ENCODE measurements around the gene ATP6AP1. TPM values are rescaled to one million over a fixed set of nuclear protein-coding genes. Genes with fewer than 3 reads are reported as not detected.
"Not testable (repeated sequence)": the region's sequence is repeated elsewhere in the genome, so short reads cannot be mapped to it uniquely, and the experiment has no call there.

The ATP6AP1 gene
- total RNA-seq, 1 donor from 2014 or later: 77.6 TPM

DNA sequence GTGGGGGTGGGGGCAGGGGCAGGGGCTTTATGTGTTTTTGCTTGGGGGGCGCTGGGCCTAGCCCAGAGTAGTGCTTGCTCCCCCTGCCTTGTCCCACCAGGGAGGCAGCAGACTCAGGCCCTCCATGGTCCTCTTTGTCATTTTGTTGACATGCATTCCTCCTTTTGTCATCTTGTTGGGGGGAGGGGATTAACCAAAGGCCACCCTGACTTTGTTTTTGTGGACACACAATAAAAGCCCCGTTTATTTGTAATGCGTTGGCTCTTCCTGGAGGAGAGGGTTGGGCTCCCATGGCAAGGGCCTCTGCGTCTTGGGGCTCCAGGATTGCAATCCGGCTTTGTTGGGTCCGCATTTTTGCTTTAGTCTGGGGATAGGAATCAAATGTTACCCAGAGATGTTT, 47.2 kb upstream of the ATP6AP1 start:
- Mint-ChIP-seq H3K27me3 (ENCODE audit: low read depth) (no peaks in the 10 kb centered on the region), H3K9me3 (no peaks in the 10 kb centered on the region), H3K4me3 (no peak overlapping the region), H3K27ac (no peak overlapping the region), H3K4me1 (peaks cover 25% of the 10 kb centered on the region), H3K36me3 (peaks cover 2% of the 10 kb centered on the region)
- no peak for DNase-seq (ENCODE audit: low spot score in 2 of 2, unreplicated experiment in 2 of 2)
- TF ChIP-seq CTCF (IDR thresholded peaks at IDR 0.05; ENCODE audit: unreplicated experiment): no peak

GRCh38 chrX:154382483-154383069, 45.9 kb upstream of the ATP6AP1 start:
- peaks cover 2% of the 10 kb centered on the region for H3K36me3 Mint-ChIP-seq
- no peak overlapping the region for H3K4me3 Mint-ChIP-seq
- no peak overlapping the region for H3K27ac Mint-ChIP-seq
- no peaks in the 10 kb centered on the region for H3K9me3 Mint-ChIP-seq
- peaks cover 18% of the 10 kb centered on the region for H3K4me1 Mint-ChIP-seq
- no peak for DNase-seq (ENCODE audit: low spot score in 2 of 2, unreplicated experiment in 2 of 2)
- TF ChIP-seq CTCF (IDR thresholded peaks at IDR 0.05; ENCODE audit: unreplicated experiment): no peak
- H3K27me3 Mint-ChIP-seq (ENCODE audit: low read depth): no peaks in the 10 kb centered on the region

GRCh38 chrX:154383359-154384283, 44.9 kb upstream of the ATP6AP1 start:
- no peak for DNase-seq (ENCODE audit: low spot score in 2 of 2, unreplicated experiment in 2 of 2)
- Mint-ChIP-seq H3K4me1 (peaks cover 16% of the 10 kb centered on the region), H3K4me3 (no peak overlapping the region), H3K27ac (no peak overlapping the region), H3K9me3 (no peaks in the 10 kb centered on the region), H3K36me3 (peaks cover 2% of the 10 kb centered on the region), H3K27me3 (ENCODE audit: low read depth) (no peaks in the 10 kb centered on the region)
- no peak for TF ChIP-seq CTCF (IDR thresholded peaks at IDR 0.05; ENCODE audit: unreplicated experiment)

GRCh38 chrX:154384284-154384892, 44.1 kb upstream of the ATP6AP1 start:
- Mint-ChIP-seq H3K4me1 (peaks cover 16% of the 10 kb centered on the region), H3K27ac (no peak overlapping the region), H3K27me3 (ENCODE audit: low read depth) (no peaks in the 10 kb centered on the region), H3K4me3 (no peak overlapping the region), H3K36me3 (peaks cover 2% of the 10 kb centered on the region), H3K9me3 (no peaks in the 10 kb centered on the region)
- no peak for DNase-seq (ENCODE audit: low spot score in 2 of 2, unreplicated experiment in 2 of 2)
- TF ChIP-seq CTCF (IDR thresholded peaks at IDR 0.05; ENCODE audit: unreplicated experiment): no peak

DNA sequence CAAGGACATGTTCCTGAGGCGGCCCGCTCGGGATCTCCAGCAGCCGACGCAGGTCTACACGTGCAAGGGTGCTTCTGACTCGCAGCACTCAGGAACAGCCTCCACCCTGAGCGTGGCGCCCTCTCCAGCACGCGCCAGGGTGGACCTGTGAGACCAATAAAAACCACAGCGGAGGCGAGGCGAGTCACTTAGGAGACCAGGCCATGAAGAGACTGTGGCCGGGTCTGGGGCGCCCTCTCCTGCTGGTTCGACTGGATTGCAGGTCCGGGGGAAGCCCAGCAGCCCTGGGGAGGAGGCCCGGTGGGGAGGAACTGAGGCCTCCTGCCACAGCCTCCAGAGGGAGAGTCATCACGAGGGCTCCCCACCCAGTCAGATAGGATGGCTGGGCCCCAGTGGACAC, 40.4 kb upstream of the ATP6AP1 start:
- H3K27ac Mint-ChIP-seq; H3K36me3 Mint-ChIP-seq; H3K9me3 Mint-ChIP-seq; H3K4me3 Mint-ChIP-seq; DNase-seq (ENCODE audit: low spot score in 2 of 2, unreplicated experiment in 2 of 2); H3K4me1 Mint-ChIP-seq; H3K27me3 Mint-ChIP-seq (ENCODE audit: low read depth): not testable (repeated sequence)

DNA sequence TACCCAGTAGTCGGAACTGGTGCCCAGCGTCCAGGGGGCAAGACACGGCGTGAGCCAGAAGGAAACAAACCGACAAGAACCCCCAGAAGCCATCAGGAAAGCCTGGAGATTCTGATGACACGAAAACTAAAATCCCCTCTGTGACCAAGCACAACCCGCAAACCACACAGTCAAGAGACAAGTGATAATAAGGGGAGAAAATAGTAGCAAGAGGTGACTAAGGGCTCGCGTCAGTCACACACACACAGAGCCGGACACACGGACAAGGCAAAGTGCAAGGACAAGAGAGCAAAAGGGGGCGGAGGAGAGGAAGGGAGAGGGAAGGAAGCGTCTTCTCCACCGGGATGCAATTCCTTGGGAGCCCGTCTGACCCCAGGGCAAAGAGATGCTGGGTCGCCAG, 39.8 kb upstream of the ATP6AP1 start:
- not testable (repeated sequence) for H3K9me3 Mint-ChIP-seq; H3K36me3 Mint-ChIP-seq; H3K4me3 Mint-ChIP-seq; DNase-seq (ENCODE audit: low spot score in 2 of 2, unreplicated experiment in 2 of 2); H3K4me1 Mint-ChIP-seq; H3K27ac Mint-ChIP-seq; H3K27me3 Mint-ChIP-seq (ENCODE audit: low read depth)

DNA sequence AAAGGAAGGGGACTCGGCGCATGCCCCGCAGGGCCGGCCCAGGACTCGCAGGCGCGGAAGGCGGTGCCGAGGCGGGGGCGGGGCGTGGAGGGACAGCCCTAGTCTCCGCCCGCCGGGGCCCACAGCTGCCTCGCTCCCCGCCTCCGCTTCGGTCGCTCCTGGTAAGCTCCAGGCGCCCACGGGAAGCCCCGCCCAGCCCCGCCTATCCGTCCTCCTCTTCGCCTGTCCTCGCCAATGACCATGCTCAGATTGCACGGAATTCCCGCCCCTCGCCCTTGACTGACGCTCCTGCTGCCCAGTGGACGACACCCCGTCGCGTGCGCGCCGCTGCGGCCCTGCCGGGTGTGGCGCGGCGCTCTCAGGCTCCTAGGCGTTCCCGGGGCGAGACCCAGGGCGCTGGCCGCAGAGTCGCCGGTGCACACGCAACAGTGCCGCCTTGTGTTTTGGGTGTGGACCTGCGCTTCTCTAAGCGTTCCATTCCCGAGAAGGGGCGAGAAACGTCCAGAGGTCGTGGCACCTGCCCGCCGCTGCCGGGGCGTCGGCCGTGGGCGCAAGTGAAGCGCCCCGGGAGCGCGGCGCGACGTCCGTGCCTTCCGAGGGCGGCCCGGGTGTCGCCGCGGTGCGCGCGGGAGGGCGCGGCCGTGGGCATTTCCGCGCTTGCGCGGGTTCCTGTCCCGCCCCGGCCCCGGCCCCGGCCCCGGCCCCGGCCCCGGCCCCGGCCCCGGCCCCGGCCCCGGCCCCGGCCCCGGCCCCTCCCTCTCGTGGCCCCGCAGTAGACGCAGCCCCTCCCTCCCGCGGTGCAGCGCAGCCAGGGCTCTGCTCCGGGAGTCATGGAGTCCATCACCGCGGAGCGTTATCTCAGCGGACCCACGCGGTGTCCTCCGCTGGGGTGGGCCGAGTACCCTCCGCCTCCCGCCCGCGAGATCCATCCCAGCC, 38.4 kb upstream of the ATP6AP1 start:
- not testable (repeated sequence) for H3K36me3 Mint-ChIP-seq; H3K4me3 Mint-ChIP-seq; H3K27ac Mint-ChIP-seq; H3K27me3 Mint-ChIP-seq (ENCODE audit: low read depth); H3K4me1 Mint-ChIP-seq; DNase-seq (ENCODE audit: low spot score in 2 of 2, unreplicated experiment in 2 of 2); H3K9me3 Mint-ChIP-seq

DNA sequence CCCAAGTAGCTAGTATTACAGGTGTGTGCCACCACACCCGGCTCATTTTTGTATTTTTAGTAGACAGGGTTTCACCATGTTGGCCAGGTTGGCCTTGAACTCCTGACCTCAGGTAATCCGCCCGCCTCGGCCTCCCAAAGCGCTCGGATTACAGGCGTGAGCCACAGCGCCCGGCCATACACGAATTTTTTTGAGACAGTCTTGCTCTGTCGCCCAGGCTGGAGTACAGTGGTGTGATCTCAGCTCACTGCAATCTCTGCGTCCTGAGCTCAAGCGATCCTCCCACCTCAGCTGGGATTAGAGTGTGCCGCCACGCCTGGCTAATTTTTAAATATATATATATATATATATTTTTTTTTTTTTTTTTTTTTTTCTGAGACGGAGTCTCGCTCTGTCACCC, 32.1 kb upstream of the ATP6AP1 start:
- Mint-ChIP-seq H3K36me3 (peaks cover 13% of the 10 kb centered on the region), H3K4me1 (peaks cover 11% of the 10 kb centered on the region), H3K4me3 (peak overlapping the region; percentile 96)
- not testable (repeated sequence) for H3K27ac Mint-ChIP-seq; H3K27me3 Mint-ChIP-seq (ENCODE audit: low read depth); H3K9me3 Mint-ChIP-seq; DNase-seq (ENCODE audit: low spot score in 2 of 2, unreplicated experiment in 2 of 2)

Measured in mesothelial cell of epicardium (in vitro differentiated cells).